C1 segment of cervical spinal cord (tissue), 14 donors: ENCODE measurements around the gene HOXA2.

Source experiments
- DNase-seq, 14 donors: peaks; one replicate each; lab custom pipeline; 2025; lab: John Stamatoyannopoulos, UW

Gene HOXA2

GRCh38 chr7:27126596-27127327, 24.3 kb upstream of the HOXA2 start:
- no peak for DNase-seq

GRCh38 chr7:27125986-27126394, 23.5 kb upstream of the HOXA2 start:
- DNase-seq: no peak

- no peak for DNase-seq
These were observed 22.6 kb upstream of the HOXA2 start for GRCh38 chr7:27124902-27125689.

- DNase-seq: no peak
These were observed 21.8 kb upstream of the HOXA2 start for GRCh38 chr7:27124096-27124901.

- DNase-seq: no peak
These were observed 21.1 kb upstream of the HOXA2 start for GRCh38 chr7:27123477-27124053.

- no peak for DNase-seq
These were observed 20.6 kb upstream of the HOXA2 start for GRCh38 chr7:27123007-27123476.

- DNase-seq: no peak
These were observed 19.8 kb upstream of the HOXA2 start for GRCh38 chr7:27122077-27122910.

- DNase-seq: no peak
These were observed 19.2 kb upstream of the HOXA2 start for GRCh38 chr7:27121684-27122076.

- DNase-seq: no peak
These were observed 17.0 kb upstream of the HOXA2 start for GRCh38 chr7:27119412-27119911.

GRCh38 chr7:27118580-27118979, 16.1 kb upstream of the HOXA2 start:
- no peak for DNase-seq

- no peak for DNase-seq
These were observed 15.5 kb upstream of the HOXA2 start for GRCh38 chr7:27117887-27118491.

- no peak for DNase-seq
These were observed 14.7 kb upstream of the HOXA2 start for GRCh38 chr7:27116962-27117886.

GRCh38 chr7:27116031-27116961, 13.8 kb upstream of the HOXA2 start:
- no peak for DNase-seq

GRCh38 chr7:27115221-27116026, 12.9 kb upstream of the HOXA2 start:
- DNase-seq: no peak

- no peak for DNase-seq
These were observed 12.4 kb upstream of the HOXA2 start for GRCh38 chr7:27114881-27115220.

- no peak for DNase-seq
These were observed 11.7 kb upstream of the HOXA2 start for GRCh38 chr7:27113991-27114769.
